ENCODE results near the gene UNC5C. TPM values are rescaled to one million over a fixed set of nuclear protein-coding genes. Genes with fewer than 3 reads are reported as not detected.

The UNC5C gene
- total and polyA plus RNA-seq, 2 donors (not counting 1 experiment from before 2014, with no cell fraction given), result 2.0 to 11.6 TPM

DNA sequence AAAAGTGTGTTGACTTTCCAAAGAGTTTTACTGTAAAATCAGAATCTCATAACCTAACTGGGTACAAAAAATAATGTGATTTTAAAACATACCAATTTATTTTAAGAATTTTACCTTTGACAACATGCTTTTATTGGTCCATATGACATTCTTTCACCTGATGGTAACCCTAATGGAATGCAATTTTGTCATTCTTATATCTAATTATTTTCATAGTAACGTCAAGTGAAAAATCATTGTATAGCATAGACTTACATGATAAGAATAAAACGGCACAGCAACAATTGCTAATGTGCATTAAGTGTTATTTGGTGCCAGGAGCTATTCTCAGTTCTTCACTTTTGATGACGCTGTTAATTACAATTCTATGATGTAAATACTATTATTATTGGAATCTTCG, 13.6 kb downstream of the UNC5C start:
- peaks cover 10% of the 10 kb centered on the region for H3K79me2 ChIP-seq (ENCODE audit: control insufficient read depth, insufficient read depth, low read length)
- H3K9ac ChIP-seq (ENCODE audit: insufficient read depth, low read length), result no peak overlapping the region
- no peak overlapping the region for H3K4me3 ChIP-seq (replicated peaks in 1 of 4; ENCODE audit: control extremely low read depth in 1 of 4, insufficient read depth in 1 of 4, low read depth in 3 of 4, low read length in 4 of 4)
- no peaks in the 10 kb centered on the region for H3K27me3 ChIP-seq (ENCODE audit: control insufficient read depth, insufficient read depth, low read length)
- H3K9me3 ChIP-seq (ENCODE audit: control insufficient read depth, insufficient read depth, low read depth, low read length), result no peaks in the 10 kb centered on the region
- TF ChIP-seq EZH2 (IDR thresholded peaks at IDR 0.05; ENCODE audit: low read length, missing control alignments), result no peak
- TF ChIP-seq, protein P1, sequence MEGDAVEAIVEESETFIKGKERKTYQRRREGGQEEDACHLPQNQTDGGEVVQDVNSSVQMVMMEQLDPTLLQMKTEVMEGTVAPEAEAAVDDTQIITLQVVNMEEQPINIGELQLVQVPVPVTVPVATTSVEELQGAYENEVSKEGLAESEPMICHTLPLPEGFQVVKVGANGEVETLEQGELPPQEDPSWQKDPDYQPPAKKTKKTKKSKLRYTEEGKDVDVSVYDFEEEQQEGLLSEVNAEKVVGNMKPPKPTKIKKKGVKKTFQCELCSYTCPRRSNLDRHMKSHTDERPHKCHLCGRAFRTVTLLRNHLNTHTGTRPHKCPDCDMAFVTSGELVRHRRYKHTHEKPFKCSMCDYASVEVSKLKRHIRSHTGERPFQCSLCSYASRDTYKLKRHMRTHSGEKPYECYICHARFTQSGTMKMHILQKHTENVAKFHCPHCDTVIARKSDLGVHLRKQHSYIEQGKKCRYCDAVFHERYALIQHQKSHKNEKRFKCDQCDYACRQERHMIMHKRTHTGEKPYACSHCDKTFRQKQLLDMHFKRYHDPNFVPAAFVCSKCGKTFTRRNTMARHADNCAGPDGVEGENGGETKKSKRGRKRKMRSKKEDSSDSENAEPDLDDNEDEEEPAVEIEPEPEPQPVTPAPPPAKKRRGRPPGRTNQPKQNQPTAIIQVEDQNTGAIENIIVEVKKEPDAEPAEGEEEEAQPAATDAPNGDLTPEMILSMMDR (conservative IDR thresholded peaks at IDR 0.05 in 1 of 2, IDR thresholded peaks at IDR 0.05 in 1 of 2; ENCODE audit: low read depth in 1 of 2, low read length in 2 of 2), result no peak
- no peak overlapping the region for H3K27ac ChIP-seq (ENCODE audit: insufficient read depth, low read length)
- no peaks in the 10 kb centered on the region for H3K4me1 ChIP-seq (ENCODE audit: control insufficient read depth, extremely low read depth, insufficient read depth, low read length)
- H2AFZ ChIP-seq (ENCODE audit: low read length), result no peak overlapping the region
- no peaks in the 10 kb centered on the region for H3K36me3 ChIP-seq (ENCODE audit: control insufficient read depth, insufficient read depth, low read length)
- no peak overlapping the region for H3K4me2 ChIP-seq (ENCODE audit: extremely low read depth, insufficient read depth, low read length)
- DNase-seq (ENCODE audit: low read depth in 2 of 2), result no peak
- H4K20me1 ChIP-seq (ENCODE audit: control insufficient read depth, extremely low read depth, insufficient read depth, low read length), result no peaks in the 10 kb centered on the region

DNA sequence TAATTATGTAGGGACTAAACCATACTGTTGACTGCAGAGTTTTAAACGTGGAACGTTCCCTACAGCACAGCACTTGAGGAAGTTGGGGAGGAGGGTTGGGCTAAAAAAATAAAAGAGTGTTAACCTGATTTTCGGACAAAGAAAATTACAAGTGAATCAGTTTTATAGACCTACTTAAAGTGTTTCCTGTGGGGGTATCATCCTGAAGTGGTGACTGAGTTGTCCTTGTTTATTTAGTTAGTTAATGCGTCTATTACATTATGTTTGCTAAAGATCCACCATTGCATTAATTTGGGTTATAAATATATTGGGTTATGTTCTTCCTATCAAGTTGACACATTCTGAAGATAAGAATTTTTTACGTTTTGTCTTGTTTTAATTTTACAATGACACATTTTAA, 14.7 kb downstream of the UNC5C start:
- H4K20me1 ChIP-seq (ENCODE audit: control insufficient read depth, extremely low read depth, insufficient read depth, low read length), result no peaks in the 10 kb centered on the region
- H3K36me3 ChIP-seq (ENCODE audit: control insufficient read depth, insufficient read depth, low read length), result no peaks in the 10 kb centered on the region
- peaks cover 9% of the 10 kb centered on the region for H3K79me2 ChIP-seq (ENCODE audit: control insufficient read depth, insufficient read depth, low read length)
- H3K9me3 ChIP-seq (ENCODE audit: control insufficient read depth, insufficient read depth, low read depth, low read length), result no peaks in the 10 kb centered on the region
- H3K27me3 ChIP-seq (ENCODE audit: control insufficient read depth, insufficient read depth, low read length), result no peaks in the 10 kb centered on the region
- no peak overlapping the region for H2AFZ ChIP-seq (ENCODE audit: low read length)
- H3K4me2 ChIP-seq (ENCODE audit: extremely low read depth, insufficient read depth, low read length), result no peak overlapping the region
- no peak overlapping the region for H3K4me3 ChIP-seq (replicated peaks in 1 of 4; ENCODE audit: control extremely low read depth in 1 of 4, insufficient read depth in 1 of 4, low read depth in 3 of 4, low read length in 4 of 4)
- TF ChIP-seq, protein P1 (conservative IDR thresholded peaks at IDR 0.05 in 1 of 2, IDR thresholded peaks at IDR 0.05 in 1 of 2; ENCODE audit: low read depth in 1 of 2, low read length in 2 of 2), result no peak
- no peak for TF ChIP-seq EZH2 (IDR thresholded peaks at IDR 0.05; ENCODE audit: low read length, missing control alignments)
- no peak overlapping the region for H3K27ac ChIP-seq (ENCODE audit: insufficient read depth, low read length)
- no peak for DNase-seq (ENCODE audit: low read depth in 2 of 2)
- H3K4me1 ChIP-seq (ENCODE audit: control insufficient read depth, extremely low read depth, insufficient read depth, low read length), result no peaks in the 10 kb centered on the region
- no peak overlapping the region for H3K9ac ChIP-seq (ENCODE audit: insufficient read depth, low read length)

DNA sequence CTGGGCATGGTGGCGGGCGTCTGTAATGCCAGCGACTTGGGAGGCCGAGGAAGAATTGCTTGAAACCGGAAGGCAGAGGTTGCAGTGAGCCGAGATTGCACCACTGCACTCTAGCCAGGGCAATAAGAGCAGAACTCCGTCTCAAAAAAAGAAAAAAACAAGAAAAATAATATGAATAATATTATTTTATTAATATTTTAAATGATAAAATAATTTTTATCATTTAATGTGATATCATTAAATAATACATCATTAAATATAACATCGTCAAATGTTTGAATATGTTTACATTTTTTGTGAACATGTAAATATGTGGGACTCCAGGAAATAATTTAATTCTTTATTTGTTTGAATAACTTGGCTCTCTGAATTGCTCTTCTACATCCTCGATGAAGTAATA, 15.5 kb downstream of the UNC5C start:
- no peak for TF ChIP-seq EZH2 (IDR thresholded peaks at IDR 0.05; ENCODE audit: low read length, missing control alignments)
- TF ChIP-seq, protein P1 (conservative IDR thresholded peaks at IDR 0.05 in 1 of 2, IDR thresholded peaks at IDR 0.05 in 1 of 2; ENCODE audit: low read depth in 1 of 2, low read length in 2 of 2), result no peak
- H4K20me1 ChIP-seq (ENCODE audit: control insufficient read depth, extremely low read depth, insufficient read depth, low read length), result no peaks in the 10 kb centered on the region
- H3K27me3 ChIP-seq (ENCODE audit: control insufficient read depth, insufficient read depth, low read length), result no peaks in the 10 kb centered on the region
- no peak overlapping the region for H3K4me2 ChIP-seq (ENCODE audit: extremely low read depth, insufficient read depth, low read length)
- no peak overlapping the region for H3K27ac ChIP-seq (ENCODE audit: insufficient read depth, low read length)
- no peaks in the 10 kb centered on the region for H3K36me3 ChIP-seq (ENCODE audit: control insufficient read depth, insufficient read depth, low read length)
- no peak overlapping the region for H2AFZ ChIP-seq (ENCODE audit: low read length)
- no peak overlapping the region for H3K4me3 ChIP-seq (replicated peaks in 1 of 4; ENCODE audit: control extremely low read depth in 1 of 4, insufficient read depth in 1 of 4, low read depth in 3 of 4, low read length in 4 of 4)
- H3K4me1 ChIP-seq (ENCODE audit: control insufficient read depth, extremely low read depth, insufficient read depth, low read length), result no peaks in the 10 kb centered on the region
- no peak overlapping the region for H3K9ac ChIP-seq (ENCODE audit: insufficient read depth, low read length)
- H3K9me3 ChIP-seq (ENCODE audit: control insufficient read depth, insufficient read depth, low read depth, low read length), result no peaks in the 10 kb centered on the region
- H3K79me2 ChIP-seq (ENCODE audit: control insufficient read depth, insufficient read depth, low read length), result peaks cover 7% of the 10 kb centered on the region
- no peak for DNase-seq (ENCODE audit: low read depth in 2 of 2)

Data from fibroblast of lung (primary cell).